ENCODE data around the gene ZNF106. TPM values are rescaled to one million over a fixed set of nuclear protein-coding genes. Genes with fewer than 3 reads are reported as not detected.
A peak's percentile ranks its signal among the peaks of the same experiment; 100 is the strongest.

ZNF106 gene
- polyA plus RNA-seq, 3 donors, result 29.0 to 121 (median 69.2) TPM

DNA sequence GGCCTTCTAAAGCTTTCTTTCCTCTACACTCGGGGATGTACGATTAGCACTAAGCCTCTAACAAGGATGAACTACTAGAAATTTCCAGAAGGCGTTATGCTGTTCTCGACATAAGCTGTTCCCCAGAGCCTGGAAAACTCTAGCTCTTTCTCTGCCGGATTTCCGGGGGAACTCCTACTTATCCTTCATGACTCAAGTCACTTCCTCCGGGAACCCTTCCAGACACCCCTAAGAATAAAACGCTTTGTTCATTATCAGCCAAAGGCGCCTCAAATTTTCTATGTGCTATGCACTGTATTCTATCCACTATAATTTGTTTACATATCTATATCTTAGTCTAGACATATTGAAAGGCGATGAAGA lies 4.0 kb upstream of the ZNF106 start:
- intact Hi-C loops (cut with micrococcal nuclease), result loop anchor here (2.0 to 10.0 kb wide), 3 partner anchors 54 to 430 kb away; partner anchors contain the start of genes HAUS2 (in 2 of the 2), LRRC57 (in 2 of the 2) and TTBK2 (in 2 of the 2)
- H3K4me3 ChIP-seq (replicated peaks in 1 of 3; ENCODE audit: low read depth in 2 of 3, low read length in 3 of 3), result peak overlapping the region; percentile 93 to 98 (median 96)
- H3K36me3 Mint-ChIP-seq, result peaks cover 8 to 16% of the 10 kb centered on the region in 2 donors
- peaks cover 0 to 4% (median 0%) of the 10 kb centered on the region in 3 donors for H3K27me3 Mint-ChIP-seq (ENCODE audit: low read depth in 3 of 3)
- TF ChIP-seq CTCF (IDR thresholded peaks at IDR 0.05), result no peak
- no peaks in the 10 kb centered on the region for H3K27me3 ChIP-seq (ENCODE audit: control insufficient read depth in 2 of 2, insufficient read depth in 2 of 2, low read length in 2 of 2)
- H3K27ac Mint-ChIP-seq, result peak overlapping the region; percentile 88 to 99 (median 95)
- H4K20me1 ChIP-seq (ENCODE audit: insufficient read depth, low read length), result peaks cover 39% of the 10 kb centered on the region
- H3K9me3 Mint-ChIP-seq, result no peaks in the 10 kb centered on the region
- peak overlapping the region; percentile 100 for H3K4me3 Mint-ChIP-seq
- WGBS (ENCODE audit: insufficient coverage), result 2% methylated on average over 8 of the region's 10 CpGs
- no peaks in the 10 kb centered on the region for H3K9me3 ChIP-seq (replicated peaks in 1 of 2; ENCODE audit: control insufficient read depth in 1 of 2, insufficient read depth in 1 of 2, low read length in 2 of 2)
- H3K9ac ChIP-seq (ENCODE audit: insufficient read depth, low read length, poor library complexity, severe bottlenecking), result peak overlapping the region; percentile 75
- H3K36me3 ChIP-seq (replicated peaks in 1 of 2; ENCODE audit: control insufficient read depth in 1 of 2, insufficient read depth in 2 of 2, low read length in 2 of 2), result peaks cover 2 to 8% of the 10 kb centered on the region in 2 donors
- peak overlapping the region; percentile 90 for H2AFZ ChIP-seq (ENCODE audit: insufficient read depth, low read depth, low read length, poor library complexity, severe bottlenecking)
- peak overlapping the region; percentile 95 for H3K4me2 ChIP-seq (replicated peaks; ENCODE audit: extremely low read depth, low read length, poor library complexity, severe bottlenecking)
- peak overlapping the region; percentile 59 to 82 for H3K27ac ChIP-seq (ENCODE audit: low read depth in 1 of 2, low read length in 2 of 2)
- DNase-seq, result peak in 2 of 3 donors; percentile 73 to 82
- peaks cover 65 to 73% of the 10 kb centered on the region in 2 donors for H3K4me1 ChIP-seq (ENCODE audit: control insufficient read depth in 1 of 2, insufficient read depth in 2 of 2, low read length in 2 of 2)
- peaks cover 67% of the 10 kb centered on the region for H3K4me1 Mint-ChIP-seq
- peaks cover 88% of the 10 kb centered on the region for H3K79me2 ChIP-seq (ENCODE audit: insufficient read depth, low read length)

- intact Hi-C loops (cut with micrococcal nuclease), result loop anchor here (2.0 to 10.0 kb wide), 3 partner anchors 55 to 431 kb away; partner anchors contain the start of genes HAUS2 (in 2 of the 2), LRRC57 (in 2 of the 2) and TTBK2 (in 2 of the 2)
- H3K36me3 ChIP-seq (replicated peaks in 1 of 2; ENCODE audit: control insufficient read depth in 1 of 2, insufficient read depth in 2 of 2, low read length in 2 of 2), result peaks cover 1 to 2% of the 10 kb centered on the region in 2 donors
- peak overlapping the region; percentile 95 for H3K4me2 ChIP-seq (replicated peaks; ENCODE audit: extremely low read depth, low read length, poor library complexity, severe bottlenecking)
- H3K27ac ChIP-seq (ENCODE audit: low read depth in 1 of 2, low read length in 2 of 2), result peak overlapping the region in 1 of 2 donors; percentile 82
- H3K4me3 ChIP-seq (replicated peaks in 1 of 3; ENCODE audit: low read depth in 2 of 3, low read length in 3 of 3), result peak overlapping the region; percentile 23 to 93 (median 30)
- WGBS (ENCODE audit: insufficient coverage), result 0% methylated on average over 1 of the region's 1 CpG
- H3K9ac ChIP-seq (ENCODE audit: insufficient read depth, low read length, poor library complexity, severe bottlenecking), result no peak overlapping the region
- peaks cover 40% of the 10 kb centered on the region for H4K20me1 ChIP-seq (ENCODE audit: insufficient read depth, low read length)
- peak overlapping the region; percentile 88 to 99 (median 92) for H3K27ac Mint-ChIP-seq
- H3K27me3 Mint-ChIP-seq (ENCODE audit: low read depth in 3 of 3), result peaks cover 0 to 4% (median 0%) of the 10 kb centered on the region in 3 donors
- H2AFZ ChIP-seq (ENCODE audit: insufficient read depth, low read depth, low read length, poor library complexity, severe bottlenecking), result peak overlapping the region; percentile 32
- peaks cover 8 to 15% of the 10 kb centered on the region in 2 donors for H3K36me3 Mint-ChIP-seq
- peaks cover 74 to 79% of the 10 kb centered on the region in 2 donors for H3K4me1 ChIP-seq (ENCODE audit: control insufficient read depth in 1 of 2, insufficient read depth in 2 of 2, low read length in 2 of 2)
- peak in 2 of 3 donors; percentile 65 to 75 for DNase-seq
- H3K79me2 ChIP-seq (ENCODE audit: insufficient read depth, low read length), result peaks cover 88% of the 10 kb centered on the region
- no peaks in the 10 kb centered on the region for H3K9me3 ChIP-seq (replicated peaks in 1 of 2; ENCODE audit: control insufficient read depth in 1 of 2, insufficient read depth in 1 of 2, low read length in 2 of 2)
- no peak for TF ChIP-seq CTCF (IDR thresholded peaks at IDR 0.05)
- peak overlapping the region; percentile 57 to 87 for H3K4me3 Mint-ChIP-seq
- peaks cover 69% of the 10 kb centered on the region for H3K4me1 Mint-ChIP-seq
- H3K9me3 Mint-ChIP-seq, result no peaks in the 10 kb centered on the region
- H3K27me3 ChIP-seq (ENCODE audit: control insufficient read depth in 2 of 2, insufficient read depth in 2 of 2, low read length in 2 of 2), result no peaks in the 10 kb centered on the region
These were observed 2.7 kb upstream of the ZNF106 start for GRCh38 chr15:42493679-42494078.

Measured in CD14-positive monocyte (primary cell).